22Rv1 (cell line): ENCODE results near the gene ACTL6A.

ENCODE experiments used
- CTCF ChIP-seq: fragments of 450-650 bp; IDR thresholded peaks from 2 replicates; pipeline ENCODE4 v1.5.1; 2017; ENCODE audit warnings: mild to moderate bottlenecking
- ZFX ChIP-seq: fragments of 450-650 bp; IDR thresholded peaks from 2 replicates; pipeline ENCODE4 v1.6.1; 2017; ENCODE audit warnings: antibody characterized with exemption, borderline replicate concordance

- TF ChIP-seq CTCF (no peak), ZFX (no peak)
Observed at GRCh38 chr3:179615458-179616173, 52.9 kb downstream of the ACTL6A start.
